ENCODE data around the gene KMT2A.

Gene KMT2A

DNA sequence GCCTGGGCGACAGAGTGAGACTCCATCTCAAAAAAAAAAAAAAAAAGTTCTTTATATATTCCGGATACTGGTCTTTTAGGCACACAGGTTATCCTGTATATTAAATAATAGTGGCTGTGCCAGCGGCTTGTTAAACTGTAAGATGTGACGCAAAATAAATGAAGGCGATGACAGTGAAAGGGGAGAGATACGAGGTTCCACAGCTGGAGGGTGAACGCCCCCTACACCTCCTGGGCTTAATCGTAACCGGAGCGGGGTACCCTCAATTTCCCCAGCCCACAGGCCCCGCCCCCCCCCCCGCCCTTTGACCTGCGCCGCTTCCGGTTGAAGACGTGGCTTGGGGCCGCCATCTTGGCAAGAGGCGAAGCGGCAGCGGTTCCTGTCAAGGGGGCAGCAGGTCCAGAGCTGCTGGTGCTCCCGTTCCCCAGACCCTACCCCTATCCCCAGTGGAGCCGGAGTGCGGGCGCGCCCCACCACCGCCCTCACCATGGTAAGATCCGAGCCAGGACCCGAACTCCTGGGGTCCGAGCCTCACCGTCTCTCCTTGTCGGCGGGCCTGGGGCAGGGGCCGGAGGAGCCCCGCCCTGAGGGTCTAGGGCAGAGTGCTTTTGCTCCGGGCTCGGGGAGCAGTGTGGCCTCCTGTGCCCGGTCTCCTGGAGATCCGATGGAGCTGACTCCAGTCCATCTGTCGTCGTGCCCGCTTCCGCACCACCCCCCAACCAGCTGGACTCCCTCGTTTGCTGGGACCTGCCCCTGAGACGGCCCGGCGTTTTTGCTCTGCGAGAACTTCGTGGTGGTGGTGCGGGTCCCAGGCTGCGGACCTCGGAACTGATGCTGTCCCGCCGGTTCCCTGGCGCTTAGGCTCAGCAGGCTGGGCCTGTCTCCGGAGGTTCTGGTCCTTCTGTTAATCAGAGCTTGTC, 136.0 kb downstream of the KMT2A start, which contains the start of gene ARCN1:
Gene ARCN1, plus strand, starts transcription at position 349 of the 920 bp plus-strand sequence. Its CDS starts 139 bp downstream, at position 488.
- POLR2A ChIA-PET (ENCODE audit: low non-redundant PET) = interaction anchor here (0.6 to 0.7 kb wide), 3 partner anchors 295 to 1191 kb away, joined by 5 to 6 read pairs (median 5); no protein-coding TSS in a partner anchor
- CTCF ChIA-PET = interaction anchor here (0.7 kb wide), 2 partner anchors 59 to 136 kb away, joined by 3 to 4 read pairs; no protein-coding TSS in a partner anchor

DNA sequence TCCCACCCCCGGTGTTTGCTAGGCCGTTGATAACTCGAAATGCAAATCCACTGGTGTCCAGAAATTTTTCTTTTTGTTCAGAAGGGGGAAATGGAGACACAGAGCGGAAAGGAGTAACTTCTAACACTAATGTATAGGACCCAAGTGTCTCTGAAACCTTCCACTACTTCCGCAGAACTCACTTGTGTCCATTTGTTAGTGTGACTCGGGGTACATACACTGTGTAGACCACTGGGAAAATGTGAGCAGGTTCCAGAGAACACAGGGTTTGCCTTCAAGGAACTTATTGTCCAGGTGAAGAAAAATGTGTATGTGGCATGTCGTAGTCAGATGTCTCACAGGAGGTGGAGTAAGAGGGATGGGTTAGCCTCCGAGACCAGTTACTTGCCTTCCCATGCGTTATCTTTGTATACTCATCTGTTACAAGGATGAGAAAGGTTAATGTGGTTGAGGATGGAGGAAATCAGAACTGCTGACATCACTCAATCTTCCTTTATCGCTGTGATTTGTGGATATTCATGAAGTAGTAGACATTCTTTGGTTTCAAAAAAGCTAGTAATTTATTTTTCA, 136.8 kb downstream of the KMT2A start:
- ChIA-PET POLR2A (ENCODE audit: low non-redundant PET) (no interaction called here), CTCF (no interaction called here)
- TF ChIP-seq, protein P1, sequence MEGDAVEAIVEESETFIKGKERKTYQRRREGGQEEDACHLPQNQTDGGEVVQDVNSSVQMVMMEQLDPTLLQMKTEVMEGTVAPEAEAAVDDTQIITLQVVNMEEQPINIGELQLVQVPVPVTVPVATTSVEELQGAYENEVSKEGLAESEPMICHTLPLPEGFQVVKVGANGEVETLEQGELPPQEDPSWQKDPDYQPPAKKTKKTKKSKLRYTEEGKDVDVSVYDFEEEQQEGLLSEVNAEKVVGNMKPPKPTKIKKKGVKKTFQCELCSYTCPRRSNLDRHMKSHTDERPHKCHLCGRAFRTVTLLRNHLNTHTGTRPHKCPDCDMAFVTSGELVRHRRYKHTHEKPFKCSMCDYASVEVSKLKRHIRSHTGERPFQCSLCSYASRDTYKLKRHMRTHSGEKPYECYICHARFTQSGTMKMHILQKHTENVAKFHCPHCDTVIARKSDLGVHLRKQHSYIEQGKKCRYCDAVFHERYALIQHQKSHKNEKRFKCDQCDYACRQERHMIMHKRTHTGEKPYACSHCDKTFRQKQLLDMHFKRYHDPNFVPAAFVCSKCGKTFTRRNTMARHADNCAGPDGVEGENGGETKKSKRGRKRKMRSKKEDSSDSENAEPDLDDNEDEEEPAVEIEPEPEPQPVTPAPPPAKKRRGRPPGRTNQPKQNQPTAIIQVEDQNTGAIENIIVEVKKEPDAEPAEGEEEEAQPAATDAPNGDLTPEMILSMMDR (conservative IDR thresholded peaks at IDR 0.05; ENCODE audit: low read depth) = no peak
- peak; percentile 45 for DNase-seq (ENCODE audit: low spot score)
- H3K27ac ChIP-seq = peak overlapping the region; percentile 91

More for the DNA sequence above, 136.0 kb downstream of the KMT2A start, which contains the start of gene ARCN1:
- TF ChIP-seq, protein P1 (conservative IDR thresholded peaks at IDR 0.05; ENCODE audit: low read depth) = no peak
- peak within 1 kb of the TSS; percentile 91 for H3K27ac ChIP-seq
- DNase-seq (ENCODE audit: low spot score) = peak; percentile 78

DNA sequence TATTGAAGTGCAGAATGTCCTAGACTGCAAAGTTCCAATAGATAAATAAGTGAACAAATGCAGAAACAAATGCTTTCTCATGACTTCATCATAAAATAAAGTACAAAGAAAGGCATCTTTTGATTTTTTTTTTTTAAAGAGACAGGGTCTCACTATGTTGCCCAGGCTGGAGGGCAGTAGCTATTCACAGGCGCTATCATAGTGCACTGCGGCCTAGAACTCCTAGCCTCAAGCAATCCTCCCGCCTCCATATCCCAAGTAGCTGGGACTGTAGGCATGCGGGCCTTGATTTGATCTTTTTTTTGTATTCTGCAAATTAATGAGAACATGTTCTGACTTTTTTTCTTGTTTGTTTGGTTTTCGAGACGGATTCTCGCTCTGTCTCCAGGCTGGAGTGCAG, 138.3 kb downstream of the KMT2A start:
- no peak for DNase-seq (ENCODE audit: low spot score)
- peak overlapping the region; percentile 20 for H3K27ac ChIP-seq
- CTCF ChIA-PET = no interaction called here
- TF ChIP-seq, protein P1 (conservative IDR thresholded peaks at IDR 0.05; ENCODE audit: low read depth) = no peak
- POLR2A ChIA-PET (ENCODE audit: low non-redundant PET) = no interaction called here
